ENCODE data around the gene ABI2.
"Not testable (repeated sequence)": the region's sequence is repeated elsewhere in the genome, so short reads cannot be mapped to it uniquely, and the experiment has no call there.

- TF ChIP-seq CTCF (IDR thresholded peaks at IDR 0.05); TCF7L2 (IDR thresholded peaks at IDR 0.05; ENCODE audit: low read depth, low read length); POLR2AphosphoS5 (IDR thresholded peaks at IDR 0.05; ENCODE audit: low read depth, low read length): not testable (repeated sequence)
Observed at GRCh38 chr2:203388153-203388552, 60.0 kb downstream of the ABI2 start.
